ENCODE results near the gene RRBP1. TPM values are rescaled to one million over a fixed set of nuclear protein-coding genes. Genes with fewer than 3 reads are reported as not detected.

Gene RRBP1
- total and polyA plus RNA-seq, 2 of the 4 experiments (the other 2 are of a cell fraction) = 90.2 to 136 TPM

GRCh38 chr20:17682103-17682888 is at the start of gene RRBP1 (continued):
- TF ChIP-seq MAZ (IDR thresholded peaks at IDR 0.05; ENCODE audit: borderline replicate concordance, low read depth, low read length) (peak; percentile 98), FOS (IDR thresholded peaks at IDR 0.05; ENCODE audit: low read depth, low read length) (peak; percentile 87), RCOR1 (IDR thresholded peaks at IDR 0.05; ENCODE audit: insufficient replicate concordance, low read length) (peak; percentile 54), CEBPB (IDR thresholded peaks at IDR 0.05; ENCODE audit: low read depth, low read length) (peak; percentile 99), MXI1 (IDR thresholded peaks at IDR 0.05; ENCODE audit: borderline replicate concordance, low read depth, low read length) (peak; percentile 70; the same call in 1 of the 2 replicates), POLR2A (IDR thresholded peaks at IDR 0.05; ENCODE audit: low read depth, low read length) (peak; percentile 97)

DNA sequence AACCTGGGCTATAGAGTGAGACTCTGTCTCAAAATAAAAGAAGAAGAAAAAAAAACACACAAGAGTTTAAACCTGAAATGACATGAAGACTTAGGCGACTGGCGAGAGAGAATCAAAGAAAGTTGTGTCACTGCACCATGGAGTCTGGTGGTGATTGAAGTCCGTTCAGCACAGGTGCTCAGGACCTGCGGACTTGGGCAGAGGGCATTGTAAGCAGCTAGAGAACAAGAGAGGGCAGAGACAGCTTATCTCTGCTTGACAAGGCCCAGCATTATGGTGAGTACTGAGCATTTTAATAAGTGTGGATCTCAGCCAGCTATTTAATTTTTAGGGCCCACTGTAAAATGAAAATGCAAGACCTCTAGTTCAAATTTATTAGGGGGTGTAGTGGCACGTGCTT is 49.2 kb upstream of the RRBP1 start:
- dilution Hi-C loops (cut with HindIII; ENCODE audit: low sequenced_read_pairs, unreplicated experiment) (no loop called here), in situ Hi-C loops (cut with MboI; ENCODE audit: low sequenced_read_pairs) (no loop called here), intact Hi-C loops (cut with micrococcal nuclease) (no loop called here)
- H3K56ac ChIP-seq (ENCODE audit: extremely low read depth, insufficient read depth, low read length) = no peak overlapping the region
- no peak overlapping the region for H2BK120ac ChIP-seq (ENCODE audit: low read depth, low read length)
- no peaks in the 10 kb centered on the region for H4K20me1 ChIP-seq (ENCODE audit: insufficient read depth, low read length)
- no peak overlapping the region for H3K18ac ChIP-seq (ENCODE audit: low read depth, low read length)
- CTCF ChIA-PET = interaction anchor here (0.7 kb wide), 1 partner anchor 42 kb away, joined by 5 read pairs; no protein-coding TSS in a partner anchor
- no peak overlapping the region for H4K91ac ChIP-seq (ENCODE audit: insufficient read depth, low read depth, low read length)
- H2BK15ac ChIP-seq (ENCODE audit: low read depth, low read length) = no peak overlapping the region
- BruUV-seq (replicated peaks) = no TSS peak
- 66% methylated on average over 2 of the region's 5 CpGs; no CpG with 5 or more reads in 1 of the 2 experiments for WGBS, 2 experiments (ENCODE audit: extremely low coverage in 2 of 2, insufficient read length in 1 of 2)
- no peak overlapping the region for H3K4ac ChIP-seq (ENCODE audit: low read depth, low read length)
- H2AFZ ChIP-seq (replicated peaks; ENCODE audit: low read length, poor library complexity) = no peak overlapping the region
- H2BK5ac ChIP-seq (ENCODE audit: low read depth, low read length, poor library complexity, severe bottlenecking) = no peak overlapping the region
- H3K79me1 ChIP-seq (ENCODE audit: low read depth in 1 of 2, low read length in 2 of 2) = no peaks in the 10 kb centered on the region
- peaks cover 3% of the 10 kb centered on the region for H3K9me3 ChIP-seq (ENCODE audit: control insufficient read depth, insufficient read depth, low read length)
- no peak overlapping the region for H3K9ac ChIP-seq (ENCODE audit: low read depth, low read length)
- no peak overlapping the region for H3K4me3 ChIP-seq (ENCODE audit: insufficient read depth, low read depth, low read length)
- no peak overlapping the region for H3K27ac ChIP-seq (ENCODE audit: insufficient read depth, low read length)
- H3K36me3 ChIP-seq (ENCODE audit: control insufficient read depth, insufficient read depth, low read length) = no peaks in the 10 kb centered on the region
- H3K9me1 ChIP-seq (ENCODE audit: insufficient read depth, low read length) = peaks cover 3% of the 10 kb centered on the region; the same call in 1 of the 2 replicates
- peaks cover 13% of the 10 kb centered on the region for H3K4me1 ChIP-seq (ENCODE audit: control insufficient read depth, insufficient read depth, low read length)
- POLR2A ChIA-PET (ENCODE audit: unreplicated experiment) = no interaction called here
- TF ChIP-seq MAFK (IDR thresholded peaks at IDR 0.05; ENCODE audit: low read depth, low read length) = no peak
- no peak for TF ChIP-seq FOS (IDR thresholded peaks at IDR 0.05; ENCODE audit: low read depth, low read length)
- H4K8ac ChIP-seq (ENCODE audit: low read depth in 2 of 2, low read length in 2 of 2) = no peak overlapping the region
- peaks cover 7% of the 10 kb centered on the region for H3K27me3 ChIP-seq (ENCODE audit: control insufficient read depth, insufficient read depth, low read length)
- no peak overlapping the region for H2AK9ac ChIP-seq (replicated peaks; ENCODE audit: low read depth, low read length, poor library complexity)
- no peak overlapping the region for H3K4me2 ChIP-seq (ENCODE audit: low read depth, low read length)
- H3K23ac ChIP-seq (ENCODE audit: low read depth, low read length) = no peak overlapping the region
- no peak overlapping the region for H3K14ac ChIP-seq (replicated peaks; ENCODE audit: low read depth, low read length)
- H2BK20ac ChIP-seq (ENCODE audit: low read depth, low read length) = no peak overlapping the region
- no peak overlapping the region for H4K5ac ChIP-seq (ENCODE audit: low read depth, low read length)
- DNase-seq = no peak
- no peak for ATAC-seq (ENCODE audit: low read depth)
- H2AK5ac ChIP-seq (ENCODE audit: low read depth, low read length) = no peak overlapping the region
